Endothelial cell of umbilical vein (primary cell): ENCODE measurements around the gene ATP13A2.

Experiments
- CTCF ChIP-seq, 2 donors: IDR thresholded peaks; 1 replicate in 1 of 2; 2 replicates in 1 of 2; pipeline ENCODE4 v1.5.1; 2011; ENCODE audit warnings: low read length in 2 of 2, mild to moderate bottlenecking in 2 of 2, moderate library complexity in 2 of 2, control low read depth in 1 of 2, inconsistent platforms in 1 of 2, low read depth in 1 of 2; ENCODE audit not compliant: insufficient read depth in 1 of 2; ENCODE audit errors: extremely low read depth in 1 of 2
- MYC ChIP-seq: IDR thresholded peaks from one replicate; pipeline ENCODE4 v1.6.1; 2011; ENCODE audit warnings: mild to moderate bottlenecking, low read depth, low read length
- POLR2AphosphoS5 ChIP-seq: IDR thresholded peaks from 2 replicates; pipeline ENCODE4 v1.6.1; 2012; ENCODE audit warnings: low read depth, mild to moderate bottlenecking, control low read depth, low read length, moderate library complexity; ENCODE audit not compliant: insufficient read depth

DNA sequence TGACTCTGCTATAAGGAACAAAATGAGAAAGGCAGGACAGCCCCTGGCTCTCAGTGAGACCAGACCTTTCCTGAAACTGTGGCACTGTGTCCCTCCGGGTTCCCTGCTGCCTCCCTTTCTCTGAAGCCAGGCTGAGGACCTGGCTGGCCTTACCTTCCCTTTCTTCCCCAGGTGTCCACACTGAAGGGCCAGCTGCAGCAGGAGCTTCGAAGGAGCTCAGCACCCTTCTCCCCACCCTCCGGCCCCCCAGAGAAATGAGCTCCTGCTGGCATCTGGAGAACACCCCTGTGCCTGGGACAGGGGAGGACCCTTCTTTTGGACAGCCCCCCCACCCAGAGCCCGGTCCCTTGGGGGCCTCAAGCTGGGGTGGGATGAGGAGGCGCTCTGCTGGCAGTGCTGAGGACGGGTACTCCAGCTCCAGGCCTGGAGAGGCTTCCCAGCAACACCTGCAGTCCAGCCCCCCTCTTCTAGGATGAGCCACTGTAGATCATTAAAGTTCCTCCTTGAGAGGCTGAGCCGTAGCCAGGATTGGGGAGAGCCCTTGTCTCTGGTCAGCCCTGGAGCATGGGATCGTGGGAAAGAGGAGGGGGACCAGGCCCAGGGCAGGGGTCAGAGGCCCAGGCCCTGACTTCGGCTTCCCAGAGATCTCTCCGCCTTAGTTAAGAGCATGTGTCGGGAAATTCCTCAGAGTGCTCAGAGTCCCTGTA is 39.4 kb downstream of the ATP13A2 start:
- TF ChIP-seq CTCF (IDR thresholded peaks at IDR 0.05; ENCODE audit: extremely low read depth in 1 of 2, insufficient read depth in 1 of 2, low read depth in 1 of 2, low read length in 2 of 2) (no peak), MYC (no peak), POLR2AphosphoS5 (no peak)
